Stimulated activated CD8-positive, alpha-beta memory T cell treated with anti-CD3 and anti-CD28 coated beads, Interleukin-4, amount 100 ng/mL, for 48 hours (primary cell): Measurements from ENCODE around the gene AFAP1.

Experiments
- DNase-seq: peaks from one replicate; pipeline ENCODE4 v3.0.0-alpha.2; 2020

Gene AFAP1

DNA sequence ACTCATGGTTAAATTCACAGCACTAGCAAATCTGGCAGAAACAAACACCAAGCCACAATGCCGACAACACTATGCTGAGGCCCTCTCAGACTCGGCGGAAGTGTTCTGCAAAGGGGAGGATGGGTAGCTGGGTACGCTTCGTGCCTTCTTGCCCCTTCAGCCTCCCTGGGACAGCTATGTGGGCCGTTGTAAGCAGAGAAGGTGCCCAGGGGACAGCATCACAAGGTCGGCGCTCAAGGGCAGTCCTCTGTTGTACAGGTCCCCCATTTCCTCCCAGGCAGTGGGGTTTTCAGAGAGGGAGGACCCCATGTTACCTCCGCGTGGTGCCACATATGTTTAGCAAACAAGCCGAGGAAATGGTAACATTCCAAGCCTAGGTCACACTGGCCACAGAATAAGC, 173.6 kb downstream of the AFAP1 start:
- DNase-seq, result no peak

DNA sequence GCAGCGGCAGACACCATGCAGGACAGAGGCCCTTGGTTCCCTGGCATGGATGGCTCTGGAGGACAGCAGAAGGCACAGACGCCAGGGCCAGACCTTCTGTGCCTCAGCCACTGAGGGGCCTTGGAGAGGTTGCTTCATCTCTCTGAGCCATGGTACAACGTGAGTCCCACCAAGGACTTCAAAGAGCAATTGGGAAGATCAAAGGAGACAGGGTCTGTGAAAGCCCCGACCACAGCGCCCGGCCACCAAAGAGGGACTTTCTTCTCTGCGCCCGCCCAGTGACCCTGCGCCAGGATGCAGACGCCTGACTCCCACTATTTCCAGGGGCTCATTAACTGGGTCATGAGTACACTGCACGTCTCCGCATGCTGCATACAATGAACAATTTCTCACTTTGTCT, 174.0 kb downstream of the AFAP1 start:
- DNase-seq, result no peak

DNA sequence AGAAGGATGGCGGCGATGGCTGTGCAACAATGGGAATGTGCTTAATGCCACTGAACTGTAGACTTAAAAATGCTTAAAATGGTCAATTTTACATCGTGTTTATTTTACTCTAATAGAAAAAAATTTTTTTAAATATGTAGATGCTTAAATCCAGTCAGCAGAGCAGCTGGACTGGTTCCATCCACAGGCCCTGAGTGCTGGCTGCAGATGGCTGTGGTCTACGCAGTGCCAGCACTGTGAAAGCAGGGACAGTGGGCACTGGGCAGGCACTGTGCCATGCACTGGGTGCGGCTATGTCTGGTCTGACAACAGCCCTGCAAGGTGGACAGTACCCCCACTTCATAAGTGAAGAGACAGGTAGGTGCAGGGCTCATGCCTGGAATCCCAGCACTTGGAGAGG, 175.2 kb downstream of the AFAP1 start:
- no peak for DNase-seq

GRCh38 chr4:7763788-7764187, 175.9 kb downstream of the AFAP1 start:
- no peak for DNase-seq

DNA sequence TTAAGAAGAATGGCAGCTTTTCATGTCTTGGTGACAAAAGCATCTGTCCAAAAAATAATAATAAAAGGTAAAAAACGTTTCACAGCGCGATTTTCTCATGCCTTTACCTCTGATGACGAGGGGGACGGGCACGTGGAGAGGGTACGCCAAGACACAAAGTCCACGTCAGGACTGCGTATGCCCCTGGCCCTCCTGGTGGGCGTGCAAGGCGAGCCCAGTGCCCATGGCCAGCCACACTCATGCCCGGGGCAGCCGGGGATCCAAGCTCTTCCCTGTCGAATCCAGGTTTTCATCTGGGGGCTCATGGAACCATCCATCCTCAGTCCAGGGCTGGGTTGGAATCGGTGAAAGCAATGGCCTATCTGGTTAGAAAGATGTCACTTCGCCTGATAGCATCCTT, 176.6 kb downstream of the AFAP1 start:
- no peak for DNase-seq

- DNase-seq, result no peak
Observed at GRCh38 chr4:7762376-7763030, 177.2 kb downstream of the AFAP1 start.

DNA sequence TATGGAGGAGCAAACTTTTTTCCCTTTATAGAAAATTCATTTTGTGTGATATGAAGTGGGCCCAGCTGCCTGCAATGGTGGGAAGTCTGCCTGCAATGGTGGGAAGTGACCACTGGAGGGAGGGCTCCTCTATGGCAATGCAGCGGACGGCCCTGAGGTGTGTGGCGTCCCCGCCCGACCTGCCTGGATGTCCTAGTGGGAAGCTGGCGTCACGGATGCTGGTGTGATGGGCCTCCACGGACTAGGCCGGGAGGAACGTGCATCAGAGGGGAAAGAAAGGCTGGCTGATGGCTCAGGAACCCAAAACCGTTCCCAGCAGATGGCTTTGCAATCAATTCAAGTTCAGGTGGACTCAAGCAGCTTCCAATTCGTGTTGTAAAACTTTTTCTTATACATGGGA, 177.9 kb downstream of the AFAP1 start:
- DNase-seq, result peak; percentile 73

GRCh38 chr4:7761312-7761711, 178.3 kb downstream of the AFAP1 start:
- DNase-seq, result no peak

- DNase-seq, result no peak
Observed at GRCh38 chr4:7760706-7761105, 179.0 kb downstream of the AFAP1 start.

GRCh38 chr4:7760228-7760627, 179.4 kb downstream of the AFAP1 start:
- DNase-seq, result no peak

GRCh38 chr4:7759635-7760034, 180.0 kb downstream of the AFAP1 start:
- no peak for DNase-seq

DNA sequence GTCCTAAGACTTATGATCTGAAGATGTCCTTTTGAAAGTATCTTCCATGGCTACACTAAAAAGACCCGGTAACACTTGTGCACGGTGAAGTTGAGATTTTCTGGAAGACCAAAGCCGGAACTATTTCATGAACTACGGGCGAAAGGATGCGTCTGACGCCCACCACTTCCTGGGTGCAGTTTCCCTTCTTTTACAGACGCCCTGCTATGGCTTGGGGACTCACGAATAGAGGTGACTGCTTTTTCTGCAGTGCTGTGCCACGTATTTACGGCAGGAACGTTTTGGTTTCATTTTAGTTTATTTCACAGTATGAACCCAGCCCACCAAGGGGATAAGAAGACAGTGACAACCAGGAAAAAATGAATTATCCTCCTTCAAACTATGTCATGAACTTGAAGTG, 180.4 kb downstream of the AFAP1 start:
- DNase-seq, result peak; percentile 75

GRCh38 chr4:7758476-7758875, 181.2 kb downstream of the AFAP1 start:
- no peak for DNase-seq

- no peak for DNase-seq
Observed at GRCh38 chr4:7757501-7758471, 181.9 kb downstream of the AFAP1 start.

GRCh38 chr4:7756561-7757355, 182.9 kb downstream of the AFAP1 start:
- DNase-seq, result no peak

- DNase-seq, result no peak
Observed at GRCh38 chr4:7756071-7756470, 183.6 kb downstream of the AFAP1 start.

DNA sequence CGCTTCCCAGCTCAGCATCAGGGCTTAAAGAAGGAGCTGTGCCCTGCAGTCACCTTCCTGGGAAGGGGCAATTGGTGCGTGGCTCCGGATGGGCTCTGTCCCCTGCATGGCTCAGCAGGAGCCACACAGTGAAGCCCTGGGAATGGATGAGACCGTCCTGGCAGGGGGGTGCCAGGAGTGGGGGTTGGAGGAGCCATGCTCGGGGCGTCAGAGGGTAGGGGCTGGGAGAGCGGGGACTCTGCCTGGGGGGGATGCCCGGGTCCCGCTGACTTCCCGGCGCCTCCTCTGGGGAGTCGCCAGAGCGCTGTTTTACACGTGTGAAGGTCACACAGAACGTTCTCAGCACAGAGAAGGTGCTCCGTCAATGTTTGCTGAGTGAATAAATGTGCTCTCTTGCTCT, 184.1 kb downstream of the AFAP1 start:
- DNase-seq, result no peak

DNA sequence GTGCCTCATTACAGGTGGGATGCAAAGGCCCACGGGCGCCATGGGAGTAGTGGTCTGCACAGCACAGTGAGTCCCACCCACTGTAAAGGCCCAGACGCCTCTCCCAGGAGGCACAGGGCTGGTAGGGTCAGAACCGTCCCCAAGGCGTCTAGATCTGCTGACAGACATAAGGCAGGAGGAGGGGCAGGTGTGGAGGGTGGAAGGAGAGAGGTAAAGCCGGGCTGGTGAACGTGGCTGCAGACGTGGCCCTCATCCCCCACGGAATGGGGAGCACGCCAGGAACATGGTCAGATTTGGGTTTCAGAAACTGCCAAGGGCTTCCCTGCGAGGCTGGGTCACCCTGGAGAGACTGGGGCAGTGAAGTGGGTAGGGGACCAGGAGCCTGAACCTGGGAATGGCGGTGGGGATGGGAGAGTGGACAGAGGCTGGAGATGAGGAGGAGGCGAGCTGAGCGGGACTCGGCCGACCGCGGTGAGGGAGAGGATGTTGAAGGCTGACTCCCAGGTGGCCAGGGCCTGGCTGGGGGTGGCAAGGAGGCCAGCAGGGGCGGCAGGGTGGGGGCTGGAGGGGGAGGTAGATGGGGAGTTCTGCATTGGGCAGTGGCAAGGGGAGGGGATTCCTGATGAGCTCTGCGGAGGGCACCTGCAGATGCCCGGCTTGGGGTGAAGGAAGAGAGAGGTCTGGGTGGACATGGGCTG, 184.9 kb downstream of the AFAP1 start:
- no peak for DNase-seq

DNA sequence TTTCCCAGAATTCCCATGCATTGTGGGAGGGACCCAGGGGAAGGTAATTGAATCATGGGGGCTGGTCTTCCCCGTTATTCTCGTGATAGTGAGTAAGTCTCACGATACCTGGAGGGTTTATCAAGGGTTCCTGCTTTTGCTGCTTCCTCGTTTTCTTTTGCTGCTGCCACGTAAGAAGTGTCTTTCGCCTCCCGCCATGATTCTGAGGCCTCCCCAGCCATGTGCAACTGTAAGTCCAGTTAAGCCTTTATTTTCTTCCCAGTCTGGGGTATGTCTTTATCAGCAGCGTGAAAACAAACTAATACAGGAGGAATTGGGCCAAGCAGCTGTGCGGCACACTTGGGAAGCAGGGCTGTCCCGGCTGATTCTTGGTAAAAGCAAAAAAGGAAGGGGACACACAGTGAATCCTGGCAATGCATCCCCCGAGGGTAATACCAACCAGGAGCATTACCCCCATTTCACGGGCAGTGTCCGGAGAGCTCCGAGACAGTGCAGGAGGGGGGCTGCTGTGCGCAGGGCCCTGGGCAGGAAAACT, 185.7 kb downstream of the AFAP1 start:
- DNase-seq, result no peak

- DNase-seq, result no peak
Observed at GRCh38 chr4:7753271-7753670, 186.4 kb downstream of the AFAP1 start.

- no peak for DNase-seq
Observed at GRCh38 chr4:7752649-7753048, 187.0 kb downstream of the AFAP1 start.

- DNase-seq, result no peak
Observed at GRCh38 chr4:7750972-7751371, 188.7 kb downstream of the AFAP1 start.

GRCh38 chr4:7750523-7750922, 189.1 kb downstream of the AFAP1 start:
- DNase-seq, result no peak
